H1 (cell line): ENCODE data around the gene SRP9. TPM values are rescaled to one million over a fixed set of nuclear protein-coding genes. Genes with fewer than 3 reads are reported as not detected.

Source experiments
- CTCF ChIA-PET: fragments of 300-600 bp; sonication (Branson Sonifier 250); formaldehyde crosslinking; loops from one replicate; lab custom pipeline; 2021; ENCODE audit not compliant: partially characterized antibody; lab: Charles Lee
- POLR2A ChIA-PET: fragments of 300-600 bp; sonication (Branson Sonifier 250); formaldehyde crosslinking; loops from one replicate; lab custom pipeline; 2021; ENCODE audit warnings: inconsistent platforms; ENCODE audit not compliant: partially characterized antibody; lab: Charles Lee
- DNase-seq, 2 experiments: peaks; one replicate each; pipeline versions ENCODE4 v3.0.0 to v3.0.0-alpha.2; 2010 to 2022; ENCODE audit warnings: low spot score in 2 of 2, low read depth in 1 of 2, mixed read lengths in 1 of 2
- FAIRE-seq: peaks from 2 replicates; lab custom pipeline; 2011; peaks lifted over from hg19 to GRCh38; lab: Jason Lieb, UNC
- H2AFZ ChIP-seq: 2 replicates; pipeline ENCODE4 v1.8.1; 2012; ENCODE audit warnings: low read length, inconsistent platforms
- H2AK5ac ChIP-seq: 2 replicates; pipeline ENCODE4 v1.6.1; 2013; ENCODE audit warnings: low read depth, low read length
- H2BK120ac ChIP-seq: replicated peaks from 2 replicates; pipeline ENCODE3; 2013; ENCODE audit warnings: low read depth, low read length, inconsistent platforms
- H2BK12ac ChIP-seq: 2 replicates; pipeline ENCODE4 v1.6.1; 2013; ENCODE audit warnings: low read depth, low read length
- H2BK15ac ChIP-seq: 2 replicates; pipeline ENCODE4 v1.6.1; 2013; ENCODE audit warnings: low read length
- H2BK20ac ChIP-seq: 2 replicates; pipeline ENCODE4 v1.6.1; 2013; ENCODE audit warnings: low read length
- H2BK5ac ChIP-seq: 2 replicates; pipeline ENCODE4 v1.6.1; 2013; ENCODE audit warnings: low read depth, low read length
- H3K14ac ChIP-seq: 2 replicates; pipeline ENCODE4 v1.6.1; 2013; ENCODE audit warnings: inconsistent platforms; ENCODE audit not compliant: insufficient read length
- H3K18ac ChIP-seq: 2 replicates; pipeline ENCODE4 v1.6.1; 2013; ENCODE audit warnings: low read length; ENCODE audit errors: extremely low read depth
- H3K23ac ChIP-seq: 2 replicates; pipeline ENCODE4 v1.6.1; 2013; ENCODE audit warnings: inconsistent platforms; ENCODE audit not compliant: insufficient read length
- H3K23me2 ChIP-seq: 2 replicates; pipeline ENCODE4 v1.6.1; 2013; ENCODE audit warnings: low read depth, low read length
- H3K27ac ChIP-seq: 2 replicates; pipeline ENCODE4 v1.6.1; 2011; ENCODE audit warnings: low read depth, low read length, inconsistent platforms
- H3K27me3 ChIP-seq, 4 experiments: replicated peaks in 1 of 4; 1 replicate in 1 of 4; 2 replicates in 3 of 4; pipeline versions ENCODE4 v1.6.1 to v1.8.1; 2011 to 2013; ENCODE audit warnings: low read length in 3 of 4, mild to moderate bottlenecking in 3 of 4, inconsistent platforms in 2 of 4, mixed read lengths in 2 of 4, moderate library complexity in 1 of 4; ENCODE audit not compliant: control insufficient read depth in 3 of 4, insufficient read depth in 3 of 4; ENCODE audit errors: extremely low read depth in 1 of 4
- H3K36me3 ChIP-seq, 4 experiments: 2 replicates each; pipeline versions ENCODE4 v1.6.1 to v1.8.1; 2011 to 2013; ENCODE audit warnings: mild to moderate bottlenecking in 4 of 4, low read length in 3 of 4, moderate library complexity in 2 of 4, control low read depth in 1 of 4, inconsistent platforms in 1 of 4; ENCODE audit not compliant: insufficient read depth in 4 of 4, control insufficient read depth in 2 of 4
- H3K4ac ChIP-seq: replicated peaks from 2 replicates; pipeline ENCODE3; 2013; ENCODE audit warnings: low read length, low read depth, mixed read lengths, inconsistent platforms; ENCODE audit not compliant: insufficient read length
- H3K4me1 ChIP-seq, 4 experiments: replicated peaks in 1 of 4; 1 replicate in 1 of 4; 2 replicates in 3 of 4; pipeline versions ENCODE4 v1.6.1 to v1.8.1; 2011 to 2013; ENCODE audit warnings: low read length in 3 of 4, inconsistent platforms in 2 of 4, mixed read lengths in 1 of 4; ENCODE audit not compliant: insufficient read depth in 4 of 4, control insufficient read depth in 3 of 4
- H3K4me2 ChIP-seq, 2 experiments: 2 replicates each; pipeline versions ENCODE4 v1.6.1 to v1.8.1; 2011 to 2013; ENCODE audit warnings: low read depth in 2 of 2, low read length in 2 of 2, control low read depth in 1 of 2, inconsistent platforms in 1 of 2, mild to moderate bottlenecking in 1 of 2; ENCODE audit not compliant: insufficient read depth in 1 of 2
- H3K4me3 ChIP-seq, 4 experiments: fragments of 200-600, 300-600 bp in 1 of 4; sonication (generic), shearing (Covaris generic), sonication (Bioruptor Twin) in 1 of 4; 2 replicates each; pipeline versions ENCODE4 v1.5.1 to v1.8.1; 2011 to 2016; ENCODE audit warnings: low read length in 4 of 4, low read depth in 3 of 4, control low read depth in 2 of 4, inconsistent platforms in 2 of 4, mild to moderate bottlenecking in 2 of 4, mixed read lengths in 1 of 4, moderate library complexity in 1 of 4; ENCODE audit not compliant: insufficient read depth in 2 of 4; ENCODE audit errors: extremely low read depth in 1 of 4
- H3K56ac ChIP-seq: replicated peaks from 2 replicates; pipeline ENCODE3; 2013; ENCODE audit warnings: low read depth, mild to moderate bottlenecking, mixed read lengths, low read length, inconsistent platforms; ENCODE audit not compliant: insufficient read length
- H3K79me1 ChIP-seq: 2 replicates; pipeline ENCODE4 v1.6.1; 2013; ENCODE audit warnings: low read depth, low read length, control low read depth
- H3K79me2 ChIP-seq, 2 experiments: 2 replicates each; pipeline versions ENCODE4 v1.6.1 to v1.8.1; 2012 to 2013; ENCODE audit warnings: low read length in 2 of 2, mild to moderate bottlenecking in 2 of 2, inconsistent platforms in 1 of 2; ENCODE audit not compliant: insufficient read depth in 2 of 2, control insufficient read depth in 1 of 2
- H3K9ac ChIP-seq, 4 experiments: replicated peaks in 1 of 4; 1 replicate in 1 of 4; 2 replicates in 3 of 4; pipeline versions ENCODE4 v1.6.1 to v1.8.1; 2011 to 2013; ENCODE audit warnings: low read depth in 3 of 4, low read length in 3 of 4, control low read depth in 2 of 4, mild to moderate bottlenecking in 2 of 4, moderate library complexity in 2 of 4, inconsistent platforms in 1 of 4; ENCODE audit errors: extremely low read depth in 1 of 4
- H3K9me3 ChIP-seq, 2 experiments: 2 replicates each; pipeline versions ENCODE4 v1.6.1 to v1.8.1; 2012 to 2013; ENCODE audit warnings: mild to moderate bottlenecking in 2 of 2, moderate library complexity in 2 of 2, control low read depth in 1 of 2, inconsistent platforms in 1 of 2, low read depth in 1 of 2, low read length in 1 of 2, mixed read lengths in 1 of 2; ENCODE audit not compliant: insufficient read depth in 2 of 2
- H4K20me1 ChIP-seq, 2 experiments: replicated peaks in 1 of 2; 2 replicates each; pipeline versions ENCODE3 to v1.8.1; 2011 to 2013; ENCODE audit warnings: inconsistent platforms in 2 of 2, low read length in 2 of 2, mild to moderate bottlenecking in 1 of 2; ENCODE audit not compliant: insufficient read depth in 2 of 2, control insufficient read depth in 1 of 2
- H4K5ac ChIP-seq: 2 replicates; pipeline ENCODE4 v1.6.1; 2013; ENCODE audit warnings: low read length, low read depth, mixed read lengths, inconsistent platforms; ENCODE audit not compliant: insufficient read length
- H4K8ac ChIP-seq: 2 replicates; pipeline ENCODE4 v1.8.0; 2013; ENCODE audit warnings: mild to moderate bottlenecking, moderate library complexity, low read length, inconsistent platforms; ENCODE audit not compliant: insufficient read depth; ENCODE audit errors: extremely low read depth
- H4K91ac ChIP-seq: replicated peaks from 2 replicates; pipeline ENCODE3; 2013; ENCODE audit warnings: low read length, mixed read lengths, inconsistent platforms; ENCODE audit not compliant: insufficient read length
- MAX ChIP-seq: IDR thresholded peaks from 2 replicates; pipeline ENCODE4 v1.6.1; 2012; ENCODE audit warnings: inconsistent platforms
- POLR2AphosphoS5 ChIP-seq: IDR thresholded peaks from 2 replicates; pipeline ENCODE4 v1.6.1; 2011; ENCODE audit warnings: low read depth, low read length
- WGBS, 2 experiments: shearing (Covaris generic) in 1 of 2; methylation state at CpG; one replicate each; pipeline versions ENCODE4 v1.1.6 to v1.1.7; 2013 to 2015; ENCODE audit warnings: low lambda C conversion rate in 2 of 2, mixed read lengths in 2 of 2, inconsistent platforms in 1 of 2, low coverage in 1 of 2, missing lambda C conversion rate in 1 of 2; ENCODE audit not compliant: insufficient replicate concordance in 2 of 2, insufficient coverage in 1 of 2, insufficient read length in 1 of 2; ENCODE audit errors: extremely low coverage in 1 of 2, missing lambda C conversion rate in 1 of 2; 5-methylcytosine and 5-hydroxymethylcytosine counted together
- polyA plus RNA-seq, 7 experiments: library from polyadenylated mRNA; depleted of rRNA in 3 of 7; stranded (reverse) in 5 of 7; unstranded in 2 of 7; fragments of >200 nt in 5 of 7; fragments of 200-250 nt in 2 of 7; gene quantifications; 1 replicate in 5 of 7; 2 replicates in 1 of 7; 4 replicates in 1 of 7; pipeline versions ENCODE4 v1.2.1 to v1.2.3, GENCODE V29; 2011 to 2013; ENCODE audit warnings: missing spikeins in 2 of 7, mixed read lengths in 2 of 7
- total RNA-seq: library from RNA; stranded (reverse); fragmentation: NEBNext Ultra II Directional; extraction: Animal tissue kit (Norgen Biotek cat#: 25700); gene quantifications from 2 replicates; pipeline ENCODE4 v1.2.1, GENCODE V29; 2021

SRP9 gene
- total and polyA plus RNA-seq, 2 of the 8 experiments (the other 6 are each of a cell fraction or from before 2014, with no cell fraction given), result 446 to 572 TPM

GRCh38 chr1:225739542-225740107 lies 38.0 kb upstream of the SRP9 start:
- H2BK120ac ChIP-seq, result no peak overlapping the region
- TF ChIP-seq MAX (no peak), POLR2AphosphoS5 (0 out of 2 replicates have a peak, but pooled peaks have one; percentile 31)
- no peak overlapping the region for H3K4ac ChIP-seq
- H2BK15ac ChIP-seq, result no peak overlapping the region
- H3K36me3 ChIP-seq, result no peaks in the 10 kb centered on the region
- no peak overlapping the region for H2AFZ ChIP-seq
- H3K9ac ChIP-seq, result no peak overlapping the region
- no peaks in the 10 kb centered on the region for H4K20me1 ChIP-seq
- H2AK5ac ChIP-seq, result no peak overlapping the region
- no peak overlapping the region for H3K23ac ChIP-seq
- H3K4me1 ChIP-seq, result no peaks in the 10 kb centered on the region
- no peak overlapping the region for H2BK20ac ChIP-seq
- no peak overlapping the region for H3K14ac ChIP-seq
- FAIRE-seq (no peak), DNase-seq (no peak)
- no peak overlapping the region for H3K4me3 ChIP-seq
- no peak overlapping the region for H2BK12ac ChIP-seq
- H4K91ac ChIP-seq, result no peak overlapping the region
- H3K79me2 ChIP-seq, result no peaks in the 10 kb centered on the region
- POLR2A ChIA-PET, result interaction anchor here (0.6 kb wide), 1 partner anchor 334 kb away, joined by 3 read pairs; no protein-coding TSS in a partner anchor
- WGBS, 2 experiments, result 91% methylated on average over 5 of the region's 5 CpGs; no CpG with 5 or more reads in 1 of the 2 experiments
- H2BK5ac ChIP-seq, result no peak overlapping the region
- H3K18ac ChIP-seq, result no peak overlapping the region
- H4K5ac ChIP-seq, result no peak overlapping the region
- no peaks in the 10 kb centered on the region for H3K9me3 ChIP-seq
- no peaks in the 10 kb centered on the region for H3K23me2 ChIP-seq
- no peak overlapping the region for H3K4me2 ChIP-seq
- H3K79me1 ChIP-seq, result no peaks in the 10 kb centered on the region
- H4K8ac ChIP-seq, result no peak overlapping the region
- H3K56ac ChIP-seq, result no peak overlapping the region
- no peak overlapping the region for H3K27ac ChIP-seq
- CTCF ChIA-PET, result interaction anchor here (0.6 to 2.8 kb wide), 8 partner anchors 12 to 265 kb away, joined by 3 to 13 read pairs (median 3); no protein-coding TSS in a partner anchor
- H3K27me3 ChIP-seq, result peaks cover 0 to 12% (median 2%) of the 10 kb centered on the region in 4 experiments; a peak in 5 of 7 replicates
